T-helper 9 cell (primary cell): ENCODE measurements around the gene GTF2A1.
A peak's percentile ranks its signal among the peaks of the same experiment; 100 is the strongest.
"Not testable (repeated sequence)": the region's sequence is repeated elsewhere in the genome, so short reads cannot be mapped to it uniquely, and the experiment has no call there.

ENCODE experiments used
- DNase-seq: peaks from one replicate; pipeline ENCODE4 v3.0.0-alpha.2; 2020

The GTF2A1 gene

GRCh38 chr14:81224222-81224621 lies 3.5 kb upstream of the GTF2A1 start:
- DNase-seq, result no peak

GRCh38 chr14:81223788-81224187 lies 3.0 kb upstream of the GTF2A1 start:
- not testable (repeated sequence) for DNase-seq

DNA sequence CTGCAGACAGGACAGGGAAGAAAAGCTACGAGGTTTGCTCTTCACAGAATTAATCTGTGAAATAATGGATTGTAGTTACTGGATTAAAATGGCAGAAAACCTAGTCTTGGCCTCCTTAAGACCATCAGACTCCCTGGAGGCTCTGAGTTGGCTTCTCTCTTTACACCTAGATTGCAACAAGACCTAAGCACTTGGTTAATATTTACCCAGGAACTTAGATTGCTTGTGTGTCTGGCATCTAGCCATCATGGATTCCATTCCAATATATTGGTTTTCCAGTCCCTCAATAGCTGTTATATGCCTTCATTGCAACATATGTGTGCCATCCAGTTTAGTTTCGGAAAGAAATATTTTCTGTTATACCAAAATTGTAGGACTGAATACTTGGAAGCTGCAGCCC lies 1.9 kb upstream of the GTF2A1 start:
- DNase-seq, result no peak

GRCh38 chr14:81222126-81222525 lies 1.4 kb upstream of the GTF2A1 start:
- DNase-seq, result no peak

DNA sequence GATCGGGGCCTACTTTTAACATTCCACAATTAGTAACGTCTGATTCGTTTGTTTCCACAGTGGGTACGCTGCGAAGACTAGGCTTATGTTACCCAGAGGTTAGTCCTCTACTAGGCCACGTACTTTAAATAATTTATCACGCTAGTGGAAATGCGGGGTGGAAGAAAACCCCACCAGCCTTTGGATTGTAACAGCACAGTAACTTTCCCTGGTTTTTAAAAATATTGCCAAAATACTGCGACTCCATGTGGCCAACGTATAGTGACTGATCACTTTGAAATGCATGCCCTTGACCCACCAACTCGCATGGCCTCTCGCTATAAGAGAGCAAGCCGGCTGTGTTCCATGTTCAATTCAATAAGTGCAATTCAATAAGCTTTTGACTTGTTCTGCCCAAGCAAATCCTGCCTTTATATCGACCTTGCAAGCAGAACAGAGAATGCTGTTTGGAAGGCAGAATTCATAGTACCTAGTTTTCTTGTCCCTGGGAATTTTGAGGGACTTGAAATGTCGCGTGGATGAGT lies 882 bp upstream of the GTF2A1 start:
- DNase-seq, result no peak

GRCh38 chr14:81220580-81220829 lies 254 bp downstream of the GTF2A1 start:
- DNase-seq, result no peak

- DNase-seq, result peak; percentile 37
These were observed 790 bp downstream of the GTF2A1 start for GRCh38 chr14:81219759-81220579.

- DNase-seq, result peak; percentile 86
These were observed 1.5 kb downstream of the GTF2A1 start for GRCh38 chr14:81219210-81219758.

- DNase-seq, result no peak
These were observed 8.9 kb downstream of the GTF2A1 start for GRCh38 chr14:81211844-81212243.

DNA sequence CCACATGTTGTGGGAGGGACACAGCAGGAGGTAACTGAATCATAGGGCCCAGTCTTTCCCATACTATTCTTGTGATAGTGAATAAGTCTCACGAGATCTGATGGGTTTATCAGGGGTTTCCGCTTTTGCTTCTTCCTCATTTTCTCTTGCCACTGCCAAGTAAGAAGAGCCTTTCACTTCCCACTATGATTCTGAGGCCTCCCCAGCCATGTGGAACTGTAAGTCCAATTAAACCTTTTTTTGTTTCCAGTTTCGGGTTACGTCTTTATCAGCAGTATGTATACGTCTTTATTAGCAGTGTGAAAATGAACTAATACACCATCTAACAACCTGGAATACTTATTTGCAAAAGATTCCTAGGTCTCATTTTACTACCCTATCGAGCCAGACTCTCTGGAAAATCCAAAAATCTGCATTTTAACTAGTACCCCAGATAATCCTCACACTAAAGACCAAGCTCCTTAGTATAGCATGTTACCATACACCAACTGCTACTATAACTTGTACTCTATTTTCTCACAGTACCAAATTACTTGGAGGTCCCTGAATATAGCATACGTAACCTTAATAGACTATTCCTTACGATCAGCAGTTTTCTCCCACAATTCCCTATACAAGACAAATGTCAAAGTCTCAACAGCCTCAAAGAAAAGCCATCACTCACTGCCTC lies 11.5 kb downstream of the GTF2A1 start:
- no peak for DNase-seq

DNA sequence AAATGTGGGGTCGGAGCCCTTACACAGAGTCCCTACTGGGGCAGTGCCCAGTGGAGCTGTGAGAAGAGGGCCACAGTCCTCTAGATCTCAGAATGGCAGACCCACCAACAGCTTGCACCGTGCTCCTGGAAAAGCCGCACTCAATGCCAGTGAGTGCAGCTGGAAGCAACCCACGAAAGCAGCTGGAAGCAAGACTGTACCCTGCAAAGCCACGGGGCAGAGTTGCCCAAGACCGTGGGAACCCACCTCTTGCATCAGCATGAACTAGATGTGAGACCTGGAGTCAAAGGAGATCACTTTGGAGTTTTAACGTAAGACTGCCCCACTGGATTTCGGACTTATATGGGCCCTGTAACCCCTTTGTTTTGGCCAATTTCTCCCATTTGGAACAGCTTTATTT lies 12.3 kb downstream of the GTF2A1 start:
- no peak for DNase-seq

DNA sequence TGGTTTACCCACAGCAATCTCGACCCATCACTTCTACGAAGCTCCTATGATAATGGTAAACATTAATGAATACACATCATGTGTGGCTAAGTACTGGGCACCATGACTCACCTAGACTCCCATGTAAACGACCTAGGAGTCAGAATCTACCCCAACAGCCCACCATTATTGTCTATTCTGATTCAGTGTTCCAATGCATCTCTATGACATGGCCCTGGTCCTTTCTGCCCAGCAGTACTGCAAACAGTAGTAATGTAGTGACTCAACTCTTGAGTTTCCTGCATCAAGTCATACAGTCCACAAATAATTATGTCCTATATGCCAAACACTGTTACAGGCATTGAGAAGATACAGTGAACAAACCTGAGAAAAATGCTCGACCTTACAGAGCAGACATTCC lies 14.6 kb downstream of the GTF2A1 start:
- DNase-seq, result no peak

DNA sequence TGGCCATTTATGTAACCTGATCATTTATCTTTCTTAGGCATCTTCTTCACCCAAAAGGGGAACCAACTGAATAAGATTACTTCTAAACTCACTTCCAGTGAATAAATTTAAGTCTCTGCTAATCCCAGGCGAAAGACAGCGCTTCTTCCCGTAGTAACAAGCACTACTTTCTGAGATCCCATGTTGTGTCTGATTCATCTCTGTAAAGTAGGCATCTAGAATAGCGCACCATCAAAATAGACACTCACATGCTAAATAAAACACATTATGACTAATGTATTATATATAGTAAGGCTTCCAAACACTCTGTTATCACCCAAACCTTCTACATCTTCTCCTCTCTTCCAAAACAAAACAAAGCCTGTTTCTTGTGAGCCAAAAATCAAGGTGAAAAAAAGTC lies 15.1 kb downstream of the GTF2A1 start:
- no peak for DNase-seq

- DNase-seq, result no peak
These were observed 20.7 kb downstream of the GTF2A1 start for GRCh38 chr14:81200054-81200453.

DNA sequence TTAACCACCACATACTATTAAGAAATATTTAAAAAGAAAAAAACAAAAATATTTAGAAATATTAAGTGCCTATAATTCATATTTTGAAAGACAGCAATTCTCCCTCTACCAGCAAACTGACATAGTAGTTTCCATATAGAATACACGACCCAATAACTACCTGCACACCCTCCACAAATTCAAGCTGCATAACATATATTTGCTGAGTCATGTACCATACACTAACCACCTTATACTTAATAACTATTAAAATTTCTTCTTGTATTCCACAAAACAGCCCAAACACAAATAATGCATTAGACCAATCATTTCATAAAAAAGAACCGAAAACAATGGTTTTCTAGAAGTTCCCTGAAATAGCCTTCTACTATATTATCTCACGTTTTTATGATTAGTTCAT lies 21.7 kb downstream of the GTF2A1 start:
- DNase-seq, result no peak

- DNase-seq, result no peak
These were observed 22.1 kb downstream of the GTF2A1 start for GRCh38 chr14:81198651-81199050.

- no peak for DNase-seq
These were observed 26.7 kb downstream of the GTF2A1 start for GRCh38 chr14:81193924-81194633.

GRCh38 chr14:81192594-81192993 lies 28.2 kb downstream of the GTF2A1 start:
- DNase-seq, result no peak

GRCh38 chr14:81187832-81188522 lies 32.8 kb downstream of the GTF2A1 start:
- no peak for DNase-seq

DNA sequence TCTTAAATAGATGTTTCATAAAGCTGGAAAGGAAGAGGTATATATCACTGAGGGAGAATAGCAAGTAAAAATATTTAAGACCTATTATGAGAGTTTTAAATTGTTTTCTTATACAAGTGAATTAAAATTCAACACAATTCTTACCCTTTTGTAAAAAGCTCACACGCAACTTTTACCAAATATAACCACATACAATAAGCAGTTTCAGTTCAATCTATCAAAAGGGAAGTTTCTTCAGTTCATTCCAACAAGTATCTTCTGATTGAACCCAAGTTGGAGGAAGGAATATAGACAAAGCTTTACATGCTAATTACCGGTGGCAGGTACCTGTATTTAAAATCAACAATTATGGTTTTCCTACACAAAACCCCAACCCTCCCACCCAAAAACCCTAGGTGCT lies 41.1 kb downstream of the GTF2A1 start:
- no peak for DNase-seq

DNA sequence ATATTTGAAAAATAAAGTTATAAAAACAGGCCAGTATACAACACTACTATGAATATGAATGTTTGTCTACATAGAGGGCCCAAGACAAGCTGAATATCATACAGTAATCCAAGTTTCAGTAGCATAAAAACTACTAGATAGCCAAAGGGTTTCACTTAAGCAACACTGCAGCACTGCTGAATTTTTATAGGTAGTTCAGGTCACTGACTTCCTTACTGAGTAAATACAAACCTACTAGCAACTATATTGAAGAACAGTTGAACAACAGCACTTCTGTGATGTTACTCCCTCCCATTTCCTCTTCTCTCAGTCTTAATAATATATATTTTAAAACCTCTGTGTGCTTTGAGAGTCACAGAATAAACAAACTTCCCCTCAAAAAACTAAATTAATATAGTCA lies 42.7 kb downstream of the GTF2A1 start:
- no peak for DNase-seq

DNA sequence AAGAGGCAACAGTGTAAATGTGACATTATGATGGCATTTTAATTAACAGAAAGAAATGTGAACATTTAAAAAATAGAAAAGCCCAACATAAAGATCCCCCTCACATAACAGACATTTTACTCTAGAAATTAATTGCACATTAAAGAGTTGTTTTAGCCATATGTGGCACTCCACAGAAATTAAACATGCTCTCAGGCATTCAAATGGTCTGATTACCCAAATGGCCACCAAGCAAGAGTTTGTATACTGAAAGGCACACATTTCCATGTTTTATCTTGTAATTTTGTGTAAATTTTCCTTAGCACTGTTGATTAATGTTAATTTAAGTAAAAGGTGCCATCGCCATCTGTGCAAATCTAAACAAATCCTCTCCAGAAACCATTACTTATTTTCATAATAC lies 43.5 kb downstream of the GTF2A1 start:
- no peak for DNase-seq

- no peak for DNase-seq
These were observed 44.5 kb downstream of the GTF2A1 start for GRCh38 chr14:81176241-81176640.
